Measurements from ENCODE around the gene PLIN5.
A peak's percentile ranks its signal among the peaks of the same experiment; 100 is the strongest.

The PLIN5 gene

DNA sequence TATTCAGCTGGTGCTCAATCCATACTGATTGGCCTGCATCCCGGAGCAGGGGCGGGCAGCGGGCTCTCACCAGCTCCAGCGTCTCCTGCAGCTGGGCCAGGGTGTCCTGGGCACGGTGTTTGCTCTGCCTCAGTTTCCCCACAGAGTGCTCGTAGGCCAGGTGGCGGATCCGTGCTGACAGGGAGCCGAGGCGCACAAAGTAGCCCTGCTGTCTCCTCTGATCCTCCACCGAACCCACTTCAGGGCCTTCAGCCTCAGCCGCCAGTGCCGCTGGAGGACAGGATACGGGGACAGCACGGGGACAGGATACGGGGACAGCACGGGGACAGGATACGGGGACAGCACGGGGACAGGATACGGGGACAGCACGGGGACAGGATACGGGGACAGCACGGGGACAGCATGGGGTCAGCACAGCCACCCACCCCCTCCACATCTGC lies 9.4 kb downstream of the PLIN5 start:
- peaks cover 26% of the 10 kb centered on the region for H3K27me3 Mint-ChIP-seq (ENCODE audit: low read depth, poor library complexity)
- no peak for DNase-seq
- TF ChIP-seq CTCF (IDR thresholded peaks at IDR 0.05) = no peak
- no peak overlapping the region for H3K4me3 Mint-ChIP-seq
- no peaks in the 10 kb centered on the region for H3K9me3 Mint-ChIP-seq
- no peak overlapping the region for H3K27ac Mint-ChIP-seq
- H3K4me1 Mint-ChIP-seq = peaks cover 10% of the 10 kb centered on the region
- no peaks in the 10 kb centered on the region for H3K36me3 Mint-ChIP-seq (ENCODE audit: low read depth)

DNA sequence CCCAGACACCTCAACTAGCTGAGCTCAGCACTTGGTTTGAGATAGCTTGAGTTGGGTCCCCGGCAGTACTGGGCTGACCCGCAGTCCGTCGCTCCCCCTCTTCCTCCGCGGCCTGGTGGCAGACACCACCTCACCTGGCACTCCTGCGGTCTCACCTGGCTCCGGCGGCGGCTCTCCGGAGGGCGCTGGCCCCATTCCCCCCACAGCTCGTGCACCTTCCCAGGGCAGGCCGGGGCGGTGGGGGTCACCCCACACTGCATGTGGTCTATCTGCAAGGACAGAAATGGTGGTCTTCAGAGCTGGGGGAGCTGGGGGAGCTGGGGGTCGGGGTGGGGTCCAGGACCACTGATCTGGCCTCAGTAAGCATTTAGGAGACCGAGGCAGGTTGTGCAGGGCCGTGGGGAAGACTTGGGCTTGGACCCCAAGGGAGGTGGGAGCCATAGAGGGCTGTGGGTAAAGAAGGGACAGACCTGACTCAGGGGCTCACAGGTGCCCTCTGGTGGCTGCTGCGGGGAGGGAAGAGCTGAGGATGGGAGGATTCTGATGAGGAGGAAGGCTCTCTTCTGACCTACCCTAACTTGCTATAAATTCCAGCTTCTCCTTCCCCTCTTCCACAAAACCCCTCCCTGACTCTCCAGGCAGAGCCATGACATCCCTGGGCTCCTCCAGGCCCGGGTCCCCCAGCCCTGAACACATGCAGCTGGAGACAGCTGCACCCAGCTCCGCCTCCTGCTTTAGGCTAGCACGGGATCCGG lies 10.0 kb downstream of the PLIN5 start:
- Mint-ChIP-seq H3K9me3 (peaks cover under 1% of the 10 kb centered on the region), H3K27me3 (ENCODE audit: low read depth, poor library complexity) (peaks cover 20% of the 10 kb centered on the region), H3K36me3 (ENCODE audit: low read depth) (no peaks in the 10 kb centered on the region), H3K4me3 (no peak overlapping the region), H3K4me1 (peaks cover 5% of the 10 kb centered on the region), H3K27ac (no peak overlapping the region)
- TF ChIP-seq CTCF (IDR thresholded peaks at IDR 0.05) = peak; percentile 67
- peak; percentile 80 for DNase-seq

DNA sequence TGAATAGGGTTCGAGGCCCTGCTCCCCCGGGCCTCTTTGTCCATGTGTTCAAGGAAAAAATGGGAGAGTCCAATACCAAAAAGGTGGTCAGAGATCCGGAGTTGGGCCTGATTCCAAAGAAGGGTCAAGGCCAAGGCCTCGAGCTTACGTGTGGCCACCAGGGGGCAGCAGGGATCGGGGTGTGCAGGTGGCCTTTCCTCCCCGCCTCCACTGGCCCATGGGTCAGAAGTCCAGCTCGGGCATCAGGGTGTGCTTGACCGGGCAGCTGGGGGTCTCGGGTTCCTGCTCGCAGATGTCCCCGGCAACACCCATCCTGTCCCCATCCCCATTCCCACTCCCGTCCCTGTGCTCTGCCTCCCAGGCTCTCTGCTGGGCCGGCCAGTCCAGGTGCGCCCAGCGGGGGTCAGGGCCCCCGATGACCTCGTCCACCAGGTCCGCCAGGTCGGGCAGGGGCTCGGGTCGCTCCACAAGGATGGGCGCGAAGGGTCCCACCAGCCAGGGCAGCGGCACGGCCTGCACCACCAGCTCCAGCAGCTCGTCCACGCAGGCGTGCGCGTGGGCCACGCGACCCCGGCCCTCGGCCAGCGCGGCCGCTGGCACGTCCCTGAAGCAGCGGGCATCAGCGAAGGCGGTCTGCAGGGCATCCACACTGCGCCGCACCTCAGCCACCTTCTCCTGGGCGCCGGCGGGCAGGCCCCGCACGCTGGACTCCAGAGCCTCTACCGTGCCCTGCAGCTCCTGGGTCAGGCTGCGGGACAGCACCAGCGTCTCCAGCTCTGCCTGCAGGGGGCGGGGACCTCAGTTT lies 11.5 kb downstream of the PLIN5 start:
- Mint-ChIP-seq H3K4me1 (peaks cover 5% of the 10 kb centered on the region), H3K27me3 (ENCODE audit: low read depth, poor library complexity) (peaks cover 13% of the 10 kb centered on the region), H3K4me3 (no peak overlapping the region), H3K27ac (no peak overlapping the region), H3K9me3 (peaks cover 3% of the 10 kb centered on the region), H3K36me3 (ENCODE audit: low read depth) (no peaks in the 10 kb centered on the region)
- DNase-seq = peak; percentile 76
- peak; percentile 60 for TF ChIP-seq CTCF (IDR thresholded peaks at IDR 0.05)

DNA sequence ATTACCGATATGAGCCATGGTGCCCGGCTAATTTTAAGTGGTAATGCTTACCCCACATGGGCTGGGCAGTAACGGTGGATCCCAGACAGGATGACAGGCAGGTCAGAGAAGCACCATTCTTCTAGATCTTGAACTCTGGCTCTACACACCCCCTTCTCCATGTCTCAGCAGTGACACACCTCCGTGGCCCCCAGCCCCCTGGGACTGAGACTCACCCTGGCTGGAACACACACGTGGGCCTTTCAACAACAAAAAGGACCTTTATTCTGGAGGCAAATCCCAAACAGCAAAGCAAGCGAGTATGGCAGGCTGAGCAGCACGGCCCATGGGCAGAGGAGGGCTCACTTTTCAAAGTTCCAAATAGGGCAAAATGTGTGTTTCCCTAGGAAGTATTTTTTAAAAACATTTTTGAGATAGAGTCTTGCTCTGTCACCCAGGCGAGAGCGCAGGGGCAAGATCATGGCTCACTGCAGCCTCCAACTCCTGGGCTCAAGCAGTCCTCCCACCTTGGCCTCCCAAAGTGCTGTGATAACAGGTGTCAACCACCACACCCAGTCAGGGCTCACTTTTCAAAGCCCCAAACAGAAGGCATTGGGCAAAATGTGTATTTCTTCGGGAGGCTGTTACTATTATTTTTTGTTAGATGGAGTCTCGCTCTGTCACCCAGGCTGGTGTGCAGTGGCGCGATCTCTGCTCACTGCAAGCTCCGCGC lies 12.6 kb downstream of the PLIN5 start:
- Mint-ChIP-seq H3K4me3 (no peak overlapping the region), H3K36me3 (ENCODE audit: low read depth) (no peaks in the 10 kb centered on the region), H3K27ac (no peak overlapping the region), H3K27me3 (ENCODE audit: low read depth, poor library complexity) (peaks cover 9% of the 10 kb centered on the region), H3K9me3 (peaks cover 3% of the 10 kb centered on the region), H3K4me1 (peaks cover 5% of the 10 kb centered on the region)
- no peak for DNase-seq
- no peak for TF ChIP-seq CTCF (IDR thresholded peaks at IDR 0.05)

DNA sequence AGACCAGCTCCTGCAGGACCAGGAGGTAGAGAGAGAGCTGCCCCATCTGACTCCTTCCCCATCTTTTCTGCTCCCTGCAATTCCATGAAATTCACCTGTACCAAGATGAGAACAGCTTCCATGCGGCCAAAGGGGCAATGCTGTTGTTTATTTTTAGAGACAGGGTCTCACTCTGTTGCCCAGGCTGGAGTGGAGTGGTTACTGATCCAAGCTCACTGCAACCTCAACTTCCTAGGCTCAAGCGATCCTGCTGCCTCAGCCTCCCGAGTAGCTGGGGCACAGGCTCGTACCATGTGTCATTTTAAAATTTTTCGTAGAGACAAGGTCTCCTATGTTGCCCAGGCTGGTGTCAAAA lies 13.2 kb downstream of the PLIN5 start:
- peaks cover 3% of the 10 kb centered on the region for H3K9me3 Mint-ChIP-seq
- TF ChIP-seq CTCF (IDR thresholded peaks at IDR 0.05) = no peak
- no peak overlapping the region for H3K4me3 Mint-ChIP-seq
- H3K4me1 Mint-ChIP-seq = peaks cover 5% of the 10 kb centered on the region
- H3K27me3 Mint-ChIP-seq (ENCODE audit: low read depth, poor library complexity) = peaks cover 9% of the 10 kb centered on the region
- H3K27ac Mint-ChIP-seq = no peak overlapping the region
- H3K36me3 Mint-ChIP-seq (ENCODE audit: low read depth) = no peaks in the 10 kb centered on the region
- no peak for DNase-seq
